CD4-positive, CD25-positive, alpha-beta regulatory T cell (primary cell): ENCODE data around the gene TMEM229B. TPM values are rescaled to one million over a fixed set of nuclear protein-coding genes. Genes with fewer than 3 reads are reported as not detected.

Experiments
- ATAC-seq, 2 donors: fragments of 150-1000 bp; cut with Tn5 transposase; one replicate each; pipeline ENCODE4 v1.10.0; 2021; ENCODE audit warnings: low read depth in 2 of 2, moderate number of reproducible peaks in 2 of 2, moderate library complexity in 1 of 2
- DNase-seq, 3 donors: peaks; one replicate each; pipeline versions ENCODE4 v3.0.0 to v3.0.0-alpha.2; 2012 to 2022; ENCODE audit warnings: mixed read lengths in 1 of 3
- H3K27ac ChIP-seq: one replicate; pipeline ENCODE4 v1.7.0; 2013; ENCODE audit warnings: mild to moderate bottlenecking, low read length; ENCODE audit not compliant: insufficient read depth, poor library complexity, severe bottlenecking
- H3K27me3 ChIP-seq: one replicate; pipeline ENCODE4 v1.7.0; 2013; ENCODE audit warnings: low read length; ENCODE audit not compliant: control insufficient read depth, insufficient read depth
- H3K36me3 ChIP-seq: one replicate; pipeline ENCODE4 v1.7.0; 2013; ENCODE audit warnings: mild to moderate bottlenecking, low read length, moderate library complexity; ENCODE audit not compliant: control insufficient read depth, insufficient read depth
- H3K4me1 ChIP-seq: 2 replicates; pipeline ENCODE4 v1.7.0; 2013; ENCODE audit warnings: mild to moderate bottlenecking, low read length; ENCODE audit not compliant: insufficient read depth, control insufficient read depth, poor library complexity, severe bottlenecking
- H3K4me3 ChIP-seq: one replicate; pipeline ENCODE4 v1.7.0; 2013; ENCODE audit warnings: low read depth, mild to moderate bottlenecking, low read length, moderate library complexity
- H3K9me3 ChIP-seq, 2 experiments: 1 replicate in 1 of 2; 2 replicates in 1 of 2; pipeline ENCODE4 v1.7.0; 2013; ENCODE audit warnings: low read length in 2 of 2, mild to moderate bottlenecking in 1 of 2, moderate library complexity in 1 of 2; ENCODE audit not compliant: control insufficient read depth in 2 of 2
- H3K27ac Mint-ChIP-seq, 3 donors: one replicate each; pipeline ENCODE4 v1.8.0; 2020 to 2022; ENCODE audit warnings: mild to moderate bottlenecking in 3 of 3, mixed read lengths in 3 of 3, moderate library complexity in 2 of 3
- H3K27me3 Mint-ChIP-seq: one replicate; pipeline ENCODE4 v1.8.0; 2022; ENCODE audit warnings: mild to moderate bottlenecking, mixed read lengths
- H3K36me3 Mint-ChIP-seq: one replicate; pipeline ENCODE4 v1.8.0; 2020; ENCODE audit warnings: mixed read lengths
- H3K4me1 Mint-ChIP-seq, 4 donors: one replicate each; pipeline ENCODE4 v1.8.0; 2020 to 2022; ENCODE audit warnings: mixed read lengths in 4 of 4, mild to moderate bottlenecking in 1 of 4
- H3K4me3 Mint-ChIP-seq, 4 donors: one replicate each; pipeline ENCODE4 v1.8.0; 2020 to 2022; ENCODE audit warnings: mild to moderate bottlenecking in 4 of 4, mixed read lengths in 4 of 4, moderate library complexity in 3 of 4
- H3K9me3 Mint-ChIP-seq, 7 donors: one replicate each; pipeline ENCODE4 v1.8.0; 2020 to 2022; ENCODE audit warnings: mixed read lengths in 7 of 7, mild to moderate bottlenecking in 3 of 7, moderate library complexity in 2 of 7
- polyA plus RNA-seq, 4 donors: library from polyadenylated mRNA; unstranded; fragments of 300-500 nt; fragmentation: Illumina TruSeq; gene quantifications; one replicate each; pipeline ENCODE4 v1.2.3, GENCODE V29; 2021
- total RNA-seq: library from RNA; stranded (reverse); gene quantifications from one replicate; pipeline ENCODE4 v1.2.3, GENCODE V29; 2022

TMEM229B gene
- total and polyA plus RNA-seq, 5 donors from 2014 or later = 8.2 to 21.6 (median 14.9) TPM

DNA sequence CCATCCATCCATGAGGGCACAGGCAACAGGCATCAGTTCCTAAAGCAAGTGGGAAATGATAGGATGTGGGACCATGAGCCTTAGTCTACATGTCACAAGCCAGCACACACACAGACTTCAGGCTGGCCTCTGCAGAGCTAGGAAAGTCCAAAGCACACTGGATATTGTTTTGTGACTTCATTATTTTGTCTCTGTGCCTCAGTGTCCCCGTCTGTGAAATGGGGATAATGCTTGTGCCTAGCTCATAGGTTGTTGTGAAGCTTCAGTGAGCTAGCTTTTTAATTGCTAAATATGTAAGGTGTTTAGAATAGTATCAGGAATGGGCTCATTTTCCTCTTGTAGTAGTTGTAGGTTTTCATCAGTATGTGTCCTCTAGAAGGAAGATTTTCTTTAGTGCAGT is 49.6 kb downstream of the TMEM229B start:
- H3K4me3 ChIP-seq = no peak overlapping the region
- no peak for DNase-seq
- Mint-ChIP-seq H3K4me3 (no peak overlapping the region), H3K27me3 (peaks cover 13% of the 10 kb centered on the region), H3K4me1 (no peaks in the 10 kb centered on the region), H3K27ac (no peak overlapping the region), H3K36me3 (no peaks in the 10 kb centered on the region), H3K9me3 (peaks cover 0 to 2% (median 0%) of the 10 kb centered on the region in 7 donors)
- H3K36me3 ChIP-seq = no peaks in the 10 kb centered on the region
- H3K9me3 ChIP-seq = no peaks in the 10 kb centered on the region
- H3K27ac ChIP-seq = no peak overlapping the region
- no peak for ATAC-seq
- H3K27me3 ChIP-seq = peaks cover 3% of the 10 kb centered on the region
- no peaks in the 10 kb centered on the region for H3K4me1 ChIP-seq

DNA sequence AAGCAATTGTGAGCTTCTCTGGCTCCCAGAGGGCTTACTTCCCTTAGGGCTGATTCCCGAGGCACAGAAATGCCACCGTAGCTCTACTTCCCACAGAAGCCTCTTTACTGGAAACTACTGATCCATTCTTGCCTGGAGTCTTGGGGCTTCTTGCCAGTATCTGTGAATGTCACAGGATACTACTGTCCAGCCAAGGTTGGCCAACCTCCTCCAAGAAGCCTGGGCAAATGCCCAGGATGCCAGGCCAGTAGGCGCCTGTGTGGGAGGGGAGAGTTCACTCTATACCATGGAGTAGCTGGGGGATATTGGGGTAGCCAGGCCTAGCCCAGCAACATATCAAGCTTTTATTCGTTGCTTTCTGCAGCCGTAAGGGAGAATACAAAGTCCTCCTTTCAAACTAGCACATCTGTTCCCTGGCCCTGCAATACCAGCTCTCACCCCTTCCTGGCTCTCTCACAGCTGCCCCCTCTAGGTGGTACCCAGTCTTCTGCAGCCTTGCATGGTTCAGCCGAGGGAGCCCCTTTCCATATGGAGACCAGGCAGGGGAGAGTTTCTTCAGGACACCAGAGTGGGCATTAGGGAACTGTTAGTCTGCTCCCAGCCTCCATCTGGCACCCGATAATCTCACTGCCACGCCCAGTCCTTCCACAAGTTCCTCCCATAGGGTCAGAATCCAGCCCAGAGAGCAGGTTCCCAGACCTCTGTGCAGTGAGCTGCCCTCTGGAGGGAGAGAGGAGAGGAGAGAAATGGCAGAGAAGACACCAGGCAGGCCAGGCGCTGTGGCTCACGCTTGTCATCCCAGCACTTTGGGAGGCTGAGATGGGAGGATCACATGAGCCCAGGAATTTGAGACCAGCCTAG is 52.3 kb downstream of the TMEM229B start:
- no peaks in the 10 kb centered on the region for H3K36me3 Mint-ChIP-seq
- no peaks in the 10 kb centered on the region for H3K4me1 ChIP-seq
- H3K4me3 Mint-ChIP-seq = no peak overlapping the region
- H3K4me3 ChIP-seq = no peak overlapping the region
- no peaks in the 10 kb centered on the region for H3K9me3 Mint-ChIP-seq
- no peak overlapping the region for H3K27ac Mint-ChIP-seq
- H3K36me3 ChIP-seq = no peaks in the 10 kb centered on the region
- ATAC-seq (no peak), DNase-seq (no peak)
- H3K9me3 ChIP-seq = no peaks in the 10 kb centered on the region
- H3K27me3 Mint-ChIP-seq = peaks cover 13% of the 10 kb centered on the region
- no peaks in the 10 kb centered on the region for H3K27me3 ChIP-seq
- H3K4me1 Mint-ChIP-seq = peaks cover 0 to 4% (median 0%) of the 10 kb centered on the region in 4 donors
- no peak overlapping the region for H3K27ac ChIP-seq

DNA sequence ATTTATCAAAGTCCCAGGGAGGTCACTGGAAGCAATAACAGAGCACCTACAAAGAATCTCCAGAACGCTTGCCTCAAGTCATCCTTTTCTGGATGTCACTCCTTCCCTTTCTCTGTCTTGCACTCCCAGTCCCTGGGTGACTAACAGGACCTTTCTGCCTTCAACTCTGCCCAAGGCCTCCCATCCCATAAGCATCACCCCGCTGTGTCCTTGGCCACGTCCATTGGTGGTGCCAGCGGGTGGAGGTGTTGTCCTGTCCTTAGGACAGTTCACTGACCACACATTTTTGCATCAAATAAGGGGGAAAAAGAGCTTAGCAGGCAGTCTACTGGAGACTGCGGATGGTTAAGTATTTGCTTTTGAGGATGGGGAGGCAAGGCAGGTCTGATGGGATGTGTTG is 52.9 kb downstream of the TMEM229B start:
- H3K27me3 ChIP-seq = no peaks in the 10 kb centered on the region
- H3K27ac ChIP-seq = no peak overlapping the region
- no peaks in the 10 kb centered on the region for H3K36me3 ChIP-seq
- Mint-ChIP-seq H3K9me3 (no peaks in the 10 kb centered on the region), H3K4me1 (peaks cover 0 to 4% (median 0%) of the 10 kb centered on the region in 4 donors), H3K27ac (no peak overlapping the region), H3K27me3 (peaks cover 10% of the 10 kb centered on the region), H3K4me3 (no peak overlapping the region), H3K36me3 (no peaks in the 10 kb centered on the region)
- no peak overlapping the region for H3K4me3 ChIP-seq
- ATAC-seq (no peak), DNase-seq (no peak)
- H3K4me1 ChIP-seq = no peaks in the 10 kb centered on the region
- no peaks in the 10 kb centered on the region for H3K9me3 ChIP-seq

DNA sequence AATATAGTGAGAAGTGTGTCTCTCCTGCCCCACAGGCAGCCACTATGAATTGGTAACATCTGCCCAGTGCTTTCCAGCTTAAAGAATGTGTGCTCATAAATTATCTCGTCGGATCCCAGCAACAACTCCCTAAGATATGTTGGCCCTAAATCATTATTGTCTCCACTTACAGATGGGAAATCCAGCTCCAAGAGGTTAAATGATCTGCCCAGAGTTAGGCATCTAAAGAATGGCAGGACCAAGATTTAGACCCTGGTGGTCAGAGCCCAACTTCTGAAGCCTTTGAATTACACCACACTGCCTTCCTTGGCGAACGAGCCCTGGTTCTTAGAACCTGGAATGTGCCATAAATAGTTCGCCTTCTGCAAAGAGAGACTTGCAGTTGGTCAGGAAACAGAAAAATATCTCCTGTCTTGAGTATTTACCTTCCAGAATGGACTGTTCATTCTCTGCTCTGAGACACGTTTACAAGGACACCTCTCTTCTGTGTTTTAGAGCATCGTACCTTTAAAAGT is 56.4 kb downstream of the TMEM229B start:
- no peak overlapping the region for H3K4me3 Mint-ChIP-seq
- DNase-seq = no peak
- H3K9me3 Mint-ChIP-seq = no peaks in the 10 kb centered on the region
- H3K27ac Mint-ChIP-seq = no peak overlapping the region
- Histone ChIP-seq H3K9me3 (no peaks in the 10 kb centered on the region), H3K27ac (no peak overlapping the region), H3K4me3 (no peak overlapping the region), H3K4me1 (no peaks in the 10 kb centered on the region), H3K27me3 (no peaks in the 10 kb centered on the region), H3K36me3 (no peaks in the 10 kb centered on the region)
- ATAC-seq = no peak
- H3K36me3 Mint-ChIP-seq = no peaks in the 10 kb centered on the region
- H3K27me3 Mint-ChIP-seq = peaks cover 6% of the 10 kb centered on the region
- peaks cover 0 to 4% (median under 1%) of the 10 kb centered on the region in 4 donors for H3K4me1 Mint-ChIP-seq

DNA sequence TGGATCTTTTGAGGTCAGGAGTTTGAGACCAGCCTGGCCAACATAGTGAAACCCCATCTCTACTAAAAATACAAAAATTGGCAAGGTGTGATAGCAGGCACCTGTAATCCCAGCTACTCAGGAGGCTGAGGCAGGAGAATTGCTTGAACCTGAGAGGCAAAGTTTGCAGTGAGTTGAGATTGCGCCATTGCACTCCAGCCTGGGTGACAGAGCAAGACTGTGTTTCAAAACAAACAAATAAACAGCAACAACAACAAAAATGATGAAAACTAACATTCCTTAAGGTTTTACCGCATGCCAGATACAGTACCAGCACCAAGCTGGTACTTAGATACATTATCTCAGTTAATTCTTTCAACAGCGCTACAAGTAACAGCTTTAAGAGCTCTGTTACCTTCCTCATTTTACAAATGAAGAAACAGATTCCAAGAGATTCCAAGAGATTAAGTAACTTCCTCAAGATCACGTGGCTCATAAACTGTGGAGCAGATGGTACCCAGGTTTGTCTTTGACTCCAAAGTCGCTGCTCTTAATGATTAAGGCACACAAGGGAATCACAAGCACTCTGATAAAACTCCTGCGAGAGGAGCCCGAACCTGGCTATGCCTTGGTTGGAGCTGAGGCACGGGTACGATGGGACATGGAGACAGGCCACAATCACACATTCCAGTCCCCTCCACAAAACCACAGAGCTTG is 58.9 kb downstream of the TMEM229B start:
- Mint-ChIP-seq H3K4me1 (peaks cover 0 to 4% (median 2%) of the 10 kb centered on the region in 4 donors), H3K4me3 (no peak overlapping the region), H3K9me3 (no peaks in the 10 kb centered on the region), H3K36me3 (no peaks in the 10 kb centered on the region), H3K27ac (no peak overlapping the region), H3K27me3 (peaks cover 7% of the 10 kb centered on the region)
- Histone ChIP-seq H3K4me3 (no peak overlapping the region), H3K36me3 (no peaks in the 10 kb centered on the region), H3K27me3 (no peaks in the 10 kb centered on the region), H3K27ac (no peak overlapping the region), H3K4me1 (no peaks in the 10 kb centered on the region), H3K9me3 (no peaks in the 10 kb centered on the region)
- no peak for ATAC-seq
- no peak for DNase-seq

DNA sequence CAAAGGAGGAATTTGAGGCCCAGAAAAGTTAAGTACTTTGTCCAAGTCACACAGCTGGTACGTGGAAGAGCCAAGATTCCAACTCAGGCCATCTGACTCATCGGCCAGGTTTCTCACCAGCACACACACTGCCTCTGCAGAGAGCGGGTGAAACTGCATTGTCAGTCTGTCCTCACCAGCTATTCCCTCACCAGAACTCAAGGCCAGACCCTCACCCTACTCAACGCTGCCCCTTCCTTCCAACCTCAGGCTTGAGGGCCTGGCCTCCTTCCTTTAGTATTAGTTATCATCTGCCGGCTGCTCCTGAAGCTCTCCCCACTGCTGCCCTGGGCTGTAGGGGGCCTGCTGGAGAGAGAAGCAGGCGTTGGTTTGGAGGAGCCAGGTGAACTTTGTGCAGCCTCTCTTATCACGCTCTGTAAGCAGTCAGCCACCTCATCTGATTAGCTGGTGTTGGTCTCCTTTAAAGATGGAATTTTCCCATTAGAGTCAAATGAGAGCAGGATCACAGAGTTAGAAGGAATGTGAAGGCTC is 60.0 kb downstream of the TMEM229B start:
- no peak overlapping the region for H3K4me3 Mint-ChIP-seq
- no peak overlapping the region for H3K27ac Mint-ChIP-seq
- H3K36me3 Mint-ChIP-seq = no peaks in the 10 kb centered on the region
- no peak overlapping the region for H3K27ac ChIP-seq
- no peaks in the 10 kb centered on the region for H3K9me3 ChIP-seq
- ATAC-seq (no peak), DNase-seq (no peak)
- peaks cover 11% of the 10 kb centered on the region for H3K27me3 Mint-ChIP-seq
- no peaks in the 10 kb centered on the region for H3K27me3 ChIP-seq
- H3K4me3 ChIP-seq = no peak overlapping the region
- H3K4me1 ChIP-seq = no peaks in the 10 kb centered on the region
- no peaks in the 10 kb centered on the region for H3K9me3 Mint-ChIP-seq
- H3K36me3 ChIP-seq = no peaks in the 10 kb centered on the region
- peaks cover 0 to 4% (median under 1%) of the 10 kb centered on the region in 4 donors for H3K4me1 Mint-ChIP-seq

DNA sequence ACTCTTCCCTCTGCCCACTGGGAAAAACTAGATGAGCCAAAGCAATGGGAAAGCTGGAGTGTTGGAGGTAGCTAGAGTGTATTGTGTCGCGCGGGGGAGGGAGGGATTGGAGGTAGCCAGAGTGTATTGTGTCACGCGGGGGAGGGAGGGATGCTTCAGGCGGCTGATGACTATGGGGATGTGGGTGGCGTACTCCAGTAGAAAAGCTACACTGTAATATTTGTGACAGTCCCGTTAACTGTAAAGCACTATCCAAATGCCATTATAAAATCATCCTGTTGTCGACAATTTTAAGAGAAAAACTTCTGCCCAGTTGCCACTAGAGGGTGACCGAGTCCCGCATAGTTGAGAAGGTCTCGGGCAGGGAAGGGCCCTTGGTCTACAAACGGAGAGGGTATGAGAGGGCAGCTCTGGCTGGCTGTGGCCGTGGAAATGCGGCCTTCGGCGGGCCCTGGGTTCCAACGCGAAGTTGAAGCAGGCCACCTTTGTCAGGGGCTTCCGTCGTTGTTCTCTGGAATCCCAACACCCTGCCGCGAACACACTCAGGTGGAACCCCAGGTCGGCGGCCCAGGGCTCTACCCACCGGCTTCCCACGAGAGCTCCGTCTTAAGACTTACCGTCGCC is 61.4 kb downstream of the TMEM229B start:
- Mint-ChIP-seq H3K4me3 (no peak overlapping the region), H3K27ac (no peak overlapping the region), H3K27me3 (peaks cover 12% of the 10 kb centered on the region), H3K4me1 (peaks cover 0 to 4% (median 0%) of the 10 kb centered on the region in 4 donors), H3K36me3 (no peaks in the 10 kb centered on the region), H3K9me3 (no peaks in the 10 kb centered on the region)
- Histone ChIP-seq H3K36me3 (no peaks in the 10 kb centered on the region), H3K27ac (no peak overlapping the region), H3K4me3 (no peak overlapping the region), H3K27me3 (no peaks in the 10 kb centered on the region), H3K9me3 (no peaks in the 10 kb centered on the region), H3K4me1 (no peaks in the 10 kb centered on the region)
- peak; percentile 60 to 82 (median 76) for DNase-seq
- ATAC-seq = peak; percentile 79 to 83
